HCT116 (cell line): ENCODE measurements around the gene GEMIN5. TPM values are rescaled to one million over a fixed set of nuclear protein-coding genes. Genes with fewer than 3 reads are reported as not detected.

Source experiments
- ATAC-seq: fragments of 200-7000 bp; cut with Tn5 transposase; 2 replicates; pipeline ENCODE4 v1.9.1; 2020; ENCODE audit warnings: mild to moderate bottlenecking, moderate library complexity
- BruUV-seq: library from RNA; stranded (reverse); fragments of 400-500 nt; replicated peaks from 2 replicates; lab custom pipeline; 2021; lab: Mats Ljungman, UMichigan
- CTCF ChIA-PET: fragments of 300-600 bp; sonication (Branson Sonifier 250); formaldehyde crosslinking; loops from one replicate; lab custom pipeline; 2021; ENCODE audit warnings: antibody characterized with exemption; lab: Charles Lee
- POLR2A ChIA-PET: fragments of 300-600, 350-600 bp; sonication (Branson Sonifier 250); formaldehyde crosslinking; loops from one replicate; lab custom pipeline; 2021; ENCODE audit warnings: antibody characterized with exemption; lab: Charles Lee
- RAD21 ChIA-PET, 2 experiments: fragments of 300-600 bp; sonication (Branson Sonifier 250); formaldehyde crosslinking; loops; one replicate each; lab custom pipeline; 2023; ENCODE audit warnings: low total read pairs in 2 of 2; ENCODE audit not compliant: uncharacterized antibody in 2 of 2, unreplicated experiment in 2 of 2, low non-redundant PET in 1 of 2; lab: Charles Lee
- DNase-seq: peaks from one replicate; pipeline ENCODE4 v3.0.0-alpha.2; 2010; ENCODE audit warnings: low read depth, low spot score
- H2AFZ ChIP-seq: fragments of 200-600 bp; shearing (Covaris generic), sonication (generic); 2 replicates; pipeline ENCODE4 v1.6.1; 2017; ENCODE audit warnings: low read depth, mixed run types, mixed read lengths, antibody characterized with exemption, low read length; ENCODE audit not compliant: poor library complexity, severe bottlenecking
- H3K27ac ChIP-seq: 2 replicates; pipeline ENCODE4 v1.5.1; 2012; ENCODE audit warnings: low read depth, low read length
- H3K27me3 ChIP-seq: fragments of 200-600 bp; sonication (generic); 2 replicates; pipeline ENCODE4 v1.6.1; 2016; ENCODE audit warnings: mixed run types, low read length, mixed read lengths; ENCODE audit not compliant: insufficient read depth
- H3K36me3 ChIP-seq, 2 experiments: fragments of 200-500 bp in 1 of 2; fragments of 200-600 bp in 1 of 2; sonication (Bioruptor generic) in 1 of 2; sonication (generic) in 1 of 2; 2 replicates each; pipeline versions ENCODE4 v1.5.1 to v1.6.1; 2014 to 2016; ENCODE audit warnings: low read length in 2 of 2, inconsistent platforms in 1 of 2, mixed read lengths in 1 of 2, mixed run types in 1 of 2; ENCODE audit not compliant: insufficient read depth in 2 of 2, control insufficient read depth in 1 of 2
- H3K4me1 ChIP-seq, 2 experiments: fragments of 200-600 bp in 1 of 2; sonication (generic) in 1 of 2; 2 replicates each; pipeline versions ENCODE4 v1.5.1 to v1.6.1; 2012 to 2017; ENCODE audit warnings: low read length in 2 of 2, inconsistent platforms in 1 of 2, mild to moderate bottlenecking in 1 of 2, mixed read lengths in 1 of 2, mixed run types in 1 of 2, moderate library complexity in 1 of 2; ENCODE audit not compliant: insufficient read depth in 2 of 2, control insufficient read depth in 1 of 2
- H3K4me2 ChIP-seq: fragments of 200-600 bp; sonication (generic); 2 replicates; pipeline ENCODE4 v1.6.1; 2017; ENCODE audit warnings: mixed run types, low read length, mixed read lengths
- H3K4me3 ChIP-seq, 2 experiments: fragments of 200-600 bp in 1 of 2; sonication (generic) in 1 of 2; replicated peaks in 1 of 2; 2 replicates each; pipeline ENCODE4 v1.5.1; 2011 to 2016; ENCODE audit warnings: low read length in 2 of 2, control low read depth in 1 of 2, low read depth in 1 of 2, mild to moderate bottlenecking in 1 of 2, mixed read lengths in 1 of 2, mixed run types in 1 of 2
- H3K79me2 ChIP-seq: fragments of 200-600 bp; sonication (generic); 2 replicates; pipeline ENCODE4 v1.6.1; 2017; ENCODE audit warnings: mild to moderate bottlenecking, mixed run types, low read length, moderate library complexity, mixed read lengths; ENCODE audit not compliant: insufficient read depth
- H3K9ac ChIP-seq: fragments of 200-600 bp; sonication (generic); 2 replicates; pipeline ENCODE4 v1.6.1; 2016; ENCODE audit warnings: low read length, mixed read lengths
- H3K9me2 ChIP-seq: fragments of 200-600 bp; sonication (generic), shearing (Covaris generic); 2 replicates; pipeline ENCODE4 v1.6.1; 2017; ENCODE audit warnings: mixed run types, mild to moderate bottlenecking, moderate library complexity; ENCODE audit not compliant: insufficient read depth
- H3K9me3 ChIP-seq, 2 experiments: fragments of 200-500 bp in 1 of 2; fragments of 200-600 bp in 1 of 2; sonication (Bioruptor generic) in 1 of 2; sonication (generic) in 1 of 2; 2 replicates each; pipeline ENCODE4 v1.6.1; 2014 to 2017; ENCODE audit warnings: low read length in 2 of 2, mixed read lengths in 2 of 2, inconsistent platforms in 1 of 2, low read depth in 1 of 2, mild to moderate bottlenecking in 1 of 2, mixed run types in 1 of 2, moderate library complexity in 1 of 2; ENCODE audit not compliant: control insufficient read depth in 1 of 2, insufficient read depth in 1 of 2
- H4K20me1 ChIP-seq: fragments of 200-600 bp; sonication (generic), shearing (Covaris generic); 2 replicates; pipeline ENCODE4 v1.6.1; 2017; ENCODE audit warnings: mixed run types, mild to moderate bottlenecking, moderate library complexity; ENCODE audit not compliant: insufficient read depth
- CBX3 ChIP-seq: IDR thresholded peaks from 2 replicates; pipeline ENCODE4 v1.6.1; 2012; ENCODE audit warnings: low read depth
- CEBPB ChIP-seq: IDR thresholded peaks from 2 replicates; pipeline ENCODE4 v1.6.1; 2012; ENCODE audit warnings: low read depth
- EGR1 ChIP-seq: IDR thresholded peaks from 2 replicates; pipeline ENCODE4 v1.6.1; 2012; ENCODE audit warnings: low read depth
- ELF1 ChIP-seq: IDR thresholded peaks from 2 replicates; pipeline ENCODE4 v1.6.1; 2012; ENCODE audit warnings: low read depth, borderline replicate concordance
- EZH2 ChIP-seq: fragments of 200-600 bp; sonication (generic); IDR thresholded peaks from 2 replicates; pipeline ENCODE4 v1.6.1; 2017; ENCODE audit warnings: antibody characterized with exemption, mixed run types
- FOSL1 ChIP-seq: IDR thresholded peaks from 2 replicates; pipeline ENCODE4 v1.6.1; 2012; ENCODE audit warnings: low read depth
- JUND ChIP-seq: IDR thresholded peaks from 2 replicates; pipeline ENCODE4 v1.6.1; 2012
- POLR2A ChIP-seq: IDR thresholded peaks from 2 replicates; pipeline ENCODE4 v1.7.0; 2011; ENCODE audit warnings: borderline replicate concordance; ENCODE audit not compliant: insufficient read depth, insufficient read length; ENCODE audit errors: extremely low read depth
- POLR2AphosphoS5 ChIP-seq: IDR thresholded peaks from 2 replicates; pipeline ENCODE4 v1.6.1; 2011; ENCODE audit warnings: mild to moderate bottlenecking, low read depth, low read length, moderate library complexity
- SIN3A ChIP-seq: IDR thresholded peaks from 2 replicates; pipeline ENCODE4 v1.6.1; 2012; ENCODE audit warnings: low read depth
- SP1 ChIP-seq: IDR thresholded peaks from 2 replicates; pipeline ENCODE4 v1.6.1; 2012; ENCODE audit warnings: low read depth
- SRF ChIP-seq: IDR thresholded peaks from 2 replicates; pipeline ENCODE4 v1.6.1; 2012; ENCODE audit warnings: low read depth
- TCF7L2 ChIP-seq: IDR thresholded peaks from 2 replicates; pipeline ENCODE4 v1.7.0; 2011; ENCODE audit warnings: borderline replicate concordance, inconsistent platforms; ENCODE audit not compliant: insufficient read depth, insufficient read length; ENCODE audit errors: extremely low read depth
- YY1 ChIP-seq: IDR thresholded peaks from 2 replicates; pipeline ENCODE4 v1.6.1; 2011; ENCODE audit warnings: low read length, low read depth, moderate library complexity, mild to moderate bottlenecking; ENCODE audit not compliant: insufficient replicate concordance; ENCODE audit errors: extremely low read depth
- ZFX ChIP-seq: fragments of 450-650 bp; IDR thresholded peaks from 2 replicates; pipeline ENCODE4 v1.6.1; 2017
- ZNF274 ChIP-seq: fragments of 200-500 bp; sonication (Bioruptor generic); IDR thresholded peaks from 2 replicates; pipeline ENCODE4 v1.6.1; 2014; ENCODE audit warnings: mild to moderate bottlenecking, low read depth, low read length, inconsistent platforms
- intact Hi-C: fragments of 100-400 bp; cut with micrococcal nuclease; formaldehyde crosslinking; loops from 2 replicates; pipeline ENCODE4 v1.10.0; 2022
- total RNA-seq: library from RNA; stranded (reverse); gene quantifications from one replicate; pipeline ENCODE4 v1.2.1, GENCODE V29; 2021; ENCODE audit not compliant: unreplicated experiment
- TF ChIP-seq, protein P1 (sequence below), 3 experiments: fragments of 200-600 bp in 1 of 3; sonication (generic) in 1 of 3; IDR thresholded peaks in 2 of 3; conservative IDR thresholded peaks in 1 of 3; 2 replicates each; pipeline ENCODE4 v1.5.1; 2012 to 2017; ENCODE audit warnings: low read depth in 2 of 3, low read length in 2 of 3, antibody characterized with exemption in 1 of 3, borderline replicate concordance in 1 of 3, control low read depth in 1 of 3, mild to moderate bottlenecking in 1 of 3, mixed read lengths in 1 of 3, mixed run types in 1 of 3, moderate library complexity in 1 of 3; ENCODE audit not compliant: insufficient read depth in 1 of 3
- TF ChIP-seq, protein P2 (sequence below): IDR thresholded peaks from 2 replicates; pipeline ENCODE4 v1.6.1; 2012
- TF ChIP-seq, protein P3 (sequence below): IDR thresholded peaks from 2 replicates; pipeline ENCODE4 v1.6.1; 2011; ENCODE audit warnings: mild to moderate bottlenecking, low read length, moderate library complexity; ENCODE audit not compliant: insufficient replicate concordance; ENCODE audit errors: extremely low read depth
- TF ChIP-seq, protein P4 (sequence below): IDR thresholded peaks from 2 replicates; pipeline ENCODE4 v1.6.1; 2012

The GEMIN5 gene
- total RNA-seq, 1 experiment from 2014 or later, result 35.9 TPM

DNA sequence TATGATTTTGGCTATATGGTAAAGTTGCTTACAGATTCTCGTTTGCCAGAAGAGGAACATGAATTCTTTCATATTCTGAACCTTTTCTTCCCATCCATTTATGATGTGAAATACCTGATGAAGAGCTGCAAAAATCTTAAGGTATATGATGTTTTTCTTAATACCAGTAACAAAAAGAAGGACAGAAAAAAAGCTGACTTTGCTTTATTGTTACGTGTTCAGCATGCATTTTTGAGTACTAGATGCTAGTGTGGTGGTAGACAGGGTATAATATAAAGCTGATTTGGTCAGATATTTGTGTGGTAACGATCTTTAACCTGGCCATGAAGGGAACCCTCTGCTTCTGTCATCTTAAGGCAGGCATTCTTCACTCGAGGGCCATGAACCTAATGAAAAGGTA, 66.3 kb downstream of the GEMIN5 start:
- Histone ChIP-seq H3K79me2 (no peaks in the 10 kb centered on the region), H3K36me3 (peaks cover 30 to 44% of the 10 kb centered on the region in 2 experiments), H3K27ac (no peak overlapping the region), H4K20me1 (no peaks in the 10 kb centered on the region), H3K27me3 (no peaks in the 10 kb centered on the region), H3K4me2 (no peak overlapping the region), H3K4me3 (no peak overlapping the region), H3K9ac (no peak overlapping the region), H2AFZ (no peak overlapping the region), H3K4me1 (no peaks in the 10 kb centered on the region), H3K9me2 (no peaks in the 10 kb centered on the region), H3K9me3 (no peaks in the 10 kb centered on the region)
- TF ChIP-seq EZH2, result no peak
- TF ChIP-seq JUND, result no peak
- no peak for TF ChIP-seq POLR2A
- no peak for TF ChIP-seq SIN3A
- no peak for TF ChIP-seq POLR2AphosphoS5
- TF ChIP-seq EGR1, result no peak
- TF ChIP-seq ZNF274, result no peak
- TF ChIP-seq, protein P1, sequence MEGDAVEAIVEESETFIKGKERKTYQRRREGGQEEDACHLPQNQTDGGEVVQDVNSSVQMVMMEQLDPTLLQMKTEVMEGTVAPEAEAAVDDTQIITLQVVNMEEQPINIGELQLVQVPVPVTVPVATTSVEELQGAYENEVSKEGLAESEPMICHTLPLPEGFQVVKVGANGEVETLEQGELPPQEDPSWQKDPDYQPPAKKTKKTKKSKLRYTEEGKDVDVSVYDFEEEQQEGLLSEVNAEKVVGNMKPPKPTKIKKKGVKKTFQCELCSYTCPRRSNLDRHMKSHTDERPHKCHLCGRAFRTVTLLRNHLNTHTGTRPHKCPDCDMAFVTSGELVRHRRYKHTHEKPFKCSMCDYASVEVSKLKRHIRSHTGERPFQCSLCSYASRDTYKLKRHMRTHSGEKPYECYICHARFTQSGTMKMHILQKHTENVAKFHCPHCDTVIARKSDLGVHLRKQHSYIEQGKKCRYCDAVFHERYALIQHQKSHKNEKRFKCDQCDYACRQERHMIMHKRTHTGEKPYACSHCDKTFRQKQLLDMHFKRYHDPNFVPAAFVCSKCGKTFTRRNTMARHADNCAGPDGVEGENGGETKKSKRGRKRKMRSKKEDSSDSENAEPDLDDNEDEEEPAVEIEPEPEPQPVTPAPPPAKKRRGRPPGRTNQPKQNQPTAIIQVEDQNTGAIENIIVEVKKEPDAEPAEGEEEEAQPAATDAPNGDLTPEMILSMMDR (IDR thresholded peaks at IDR 0.05 in 2 of 3, conservative IDR thresholded peaks at IDR 0.05 in 1 of 3; ENCODE audit: borderline replicate concordance in 1 of 3, insufficient read depth in 1 of 3, low read depth in 2 of 3, low read length in 2 of 3), result no peak
- no peak for TF ChIP-seq SRF
- no peak for TF ChIP-seq FOSL1
- no peak for TF ChIP-seq YY1
- TF ChIP-seq, protein P2, sequence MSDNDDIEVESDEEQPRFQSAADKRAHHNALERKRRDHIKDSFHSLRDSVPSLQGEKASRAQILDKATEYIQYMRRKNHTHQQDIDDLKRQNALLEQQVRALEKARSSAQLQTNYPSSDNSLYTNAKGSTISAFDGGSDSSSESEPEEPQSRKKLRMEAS, result no peak
- TF ChIP-seq ZFX, result no peak
- no peak for TF ChIP-seq TCF7L2
- no peak for TF ChIP-seq CEBPB
- TF ChIP-seq CBX3, result no peak
- TF ChIP-seq, protein P3, sequence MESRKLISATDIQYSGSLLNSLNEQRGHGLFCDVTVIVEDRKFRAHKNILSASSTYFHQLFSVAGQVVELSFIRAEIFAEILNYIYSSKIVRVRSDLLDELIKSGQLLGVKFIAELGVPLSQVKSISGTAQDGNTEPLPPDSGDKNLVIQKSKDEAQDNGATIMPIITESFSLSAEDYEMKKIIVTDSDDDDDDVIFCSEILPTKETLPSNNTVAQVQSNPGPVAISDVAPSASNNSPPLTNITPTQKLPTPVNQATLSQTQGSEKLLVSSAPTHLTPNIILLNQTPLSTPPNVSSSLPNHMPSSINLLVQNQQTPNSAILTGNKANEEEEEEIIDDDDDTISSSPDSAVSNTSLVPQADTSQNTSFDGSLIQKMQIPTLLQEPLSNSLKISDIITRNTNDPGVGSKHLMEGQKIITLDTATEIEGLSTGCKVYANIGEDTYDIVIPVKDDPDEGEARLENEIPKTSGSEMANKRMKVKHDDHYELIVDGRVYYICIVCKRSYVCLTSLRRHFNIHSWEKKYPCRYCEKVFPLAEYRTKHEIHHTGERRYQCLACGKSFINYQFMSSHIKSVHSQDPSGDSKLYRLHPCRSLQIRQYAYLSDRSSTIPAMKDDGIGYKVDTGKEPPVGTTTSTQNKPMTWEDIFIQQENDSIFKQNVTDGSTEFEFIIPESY, result no peak
- TF ChIP-seq, protein P4, sequence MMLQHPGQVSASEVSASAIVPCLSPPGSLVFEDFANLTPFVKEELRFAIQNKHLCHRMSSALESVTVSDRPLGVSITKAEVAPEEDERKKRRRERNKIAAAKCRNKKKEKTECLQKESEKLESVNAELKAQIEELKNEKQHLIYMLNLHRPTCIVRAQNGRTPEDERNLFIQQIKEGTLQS, result no peak
- no peak for TF ChIP-seq ELF1
- TF ChIP-seq SP1, result no peak
- intact Hi-C loops, result no loop called here
- no TSS peak for BruUV-seq
- ChIA-PET CTCF (no interaction called here), POLR2A (no interaction called here), RAD21 (no interaction called here)
- ATAC-seq, result no peak
- DNase-seq, result no peak
